Panc1 (cell line): ENCODE measurements around the gene SLC25A22. TPM values are rescaled to one million over a fixed set of nuclear protein-coding genes. Genes with fewer than 3 reads are reported as not detected.
A peak's percentile ranks its signal among the peaks of the same experiment; 100 is the strongest.

Experiments used
- ATAC-seq: fragments of 200-7000 bp; cut with Tn5 transposase; 2 replicates; pipeline ENCODE4 v1.9.1; 2020; ENCODE audit warnings: mild to moderate bottlenecking, moderate library complexity
- BruUV-seq: library from RNA; stranded (reverse); fragments of 400-500 nt; replicated peaks from 2 replicates; lab custom pipeline; 2021; lab: Mats Ljungman, UMichigan
- CTCF ChIA-PET: fragments of 300-600 bp; sonication (Branson Sonifier 250); formaldehyde crosslinking; loops from one replicate; lab custom pipeline; 2022; ENCODE audit warnings: antibody characterized with exemption; lab: Charles Lee
- POLR2A ChIA-PET: fragments of 300-600 bp; sonication (Branson Sonifier 250); formaldehyde crosslinking; loops from one replicate; lab custom pipeline; 2022; ENCODE audit warnings: antibody characterized with exemption; lab: Charles Lee
- DNase-seq: peaks from one replicate; pipeline ENCODE4 v3.0.0-alpha.2; 2010; ENCODE audit warnings: low read depth, low spot score
- H3K27ac ChIP-seq: 2 replicates; pipeline ENCODE4 v1.5.1; 2011; ENCODE audit warnings: mild to moderate bottlenecking, low read length, inconsistent platforms
- H3K27me3 ChIP-seq: fragments of 200-500 bp; sonication (Bioruptor generic); 2 replicates; pipeline ENCODE4 v1.6.0; 2014; ENCODE audit warnings: low read length, inconsistent platforms; ENCODE audit not compliant: control insufficient read depth, insufficient read depth
- H3K36me3 ChIP-seq: fragments of 200-500 bp; sonication (Bioruptor generic); 2 replicates; pipeline ENCODE4 v1.5.1; 2014; ENCODE audit warnings: inconsistent platforms, mild to moderate bottlenecking, low read length, moderate library complexity; ENCODE audit not compliant: control insufficient read depth, insufficient read depth
- H3K4me1 ChIP-seq: 2 replicates; pipeline ENCODE4 v1.5.1; 2011; ENCODE audit warnings: inconsistent platforms, mild to moderate bottlenecking, low read length, moderate library complexity; ENCODE audit not compliant: control insufficient read depth, insufficient read depth
- H3K4me3 ChIP-seq, 2 experiments: 2 replicates each; pipeline ENCODE4 v1.5.1; 2011 to 2012; ENCODE audit warnings: low read depth in 2 of 2, low read length in 2 of 2, mild to moderate bottlenecking in 2 of 2, inconsistent platforms in 1 of 2, moderate library complexity in 1 of 2
- H3K9me3 ChIP-seq: fragments of 200-500 bp; sonication (Bioruptor generic); 2 replicates; pipeline ENCODE4 v1.5.1; 2014; ENCODE audit warnings: low read depth, mild to moderate bottlenecking, inconsistent platforms, low read length, moderate library complexity; ENCODE audit not compliant: control insufficient read depth, insufficient read depth
- POLR2AphosphoS5 ChIP-seq: IDR thresholded peaks from 2 replicates; pipeline ENCODE4 v1.6.1; 2012; ENCODE audit warnings: mild to moderate bottlenecking, low read depth, low read length, moderate library complexity
- SIN3A ChIP-seq: IDR thresholded peaks from 2 replicates; pipeline ENCODE4 v1.6.1; 2012; ENCODE audit warnings: low read depth, mild to moderate bottlenecking, low read length, moderate library complexity, borderline replicate concordance; ENCODE audit not compliant: insufficient read depth
- TCF7L2 ChIP-seq: IDR thresholded peaks from 2 replicates; pipeline ENCODE4 v1.6.1; 2011; ENCODE audit warnings: mild to moderate bottlenecking, low read depth, low read length, inconsistent platforms
- in situ Hi-C: cut with HindIII; loops from 2 replicates; pipeline ENCODE4 v1.10.0; 2016; ENCODE audit warnings: low sequenced_read_pairs, low pct_unique_long_range_greater_than_20kb
- intact Hi-C: fragments of 100-400 bp; cut with micrococcal nuclease; formaldehyde crosslinking; loops from one replicate; pipeline ENCODE4 v1.10.0; 2022; ENCODE audit not compliant: unreplicated experiment
- total RNA-seq: library from RNA; stranded (reverse); gene quantifications from one replicate; pipeline ENCODE4 v1.2.1, GENCODE V29; 2021; ENCODE audit not compliant: unreplicated experiment
- TF ChIP-seq, protein P1 (sequence below): fragments of 450-650 bp; IDR thresholded peaks from 2 replicates; pipeline ENCODE4 v1.5.1; 2017; ENCODE audit warnings: mild to moderate bottlenecking
- TF ChIP-seq, protein P2 (sequence below), 2 experiments: IDR thresholded peaks; 2 replicates each; pipeline ENCODE4 v1.6.1; 2011 to 2012; ENCODE audit warnings: low read depth in 2 of 2, control low read depth in 1 of 2, low read length in 1 of 2, mild to moderate bottlenecking in 1 of 2, moderate library complexity in 1 of 2; ENCODE audit not compliant: insufficient read depth in 1 of 2

SLC25A22 gene
- total RNA-seq, 1 experiment from 2014 or later: 119 TPM

GRCh38 chr11:836274-836673, 38.2 kb upstream of the SLC25A22 start:
- DNase-seq: no peak
- ChIA-PET POLR2A (no interaction called here), CTCF (no interaction called here)
- BruUV-seq: no TSS peak
- peaks cover 70% of the 10 kb centered on the region for H3K4me1 ChIP-seq
- intact Hi-C loops: no loop called here
- ATAC-seq: no peak
- H3K4me3 ChIP-seq: no peak overlapping the region
- in situ Hi-C loops: no loop called here
- peaks cover 5% of the 10 kb centered on the region; the same call in 1 of the 2 replicates for H3K36me3 ChIP-seq
- no peaks in the 10 kb centered on the region for H3K9me3 ChIP-seq
- TF ChIP-seq TCF7L2: no peak
- TF ChIP-seq, protein P1, sequence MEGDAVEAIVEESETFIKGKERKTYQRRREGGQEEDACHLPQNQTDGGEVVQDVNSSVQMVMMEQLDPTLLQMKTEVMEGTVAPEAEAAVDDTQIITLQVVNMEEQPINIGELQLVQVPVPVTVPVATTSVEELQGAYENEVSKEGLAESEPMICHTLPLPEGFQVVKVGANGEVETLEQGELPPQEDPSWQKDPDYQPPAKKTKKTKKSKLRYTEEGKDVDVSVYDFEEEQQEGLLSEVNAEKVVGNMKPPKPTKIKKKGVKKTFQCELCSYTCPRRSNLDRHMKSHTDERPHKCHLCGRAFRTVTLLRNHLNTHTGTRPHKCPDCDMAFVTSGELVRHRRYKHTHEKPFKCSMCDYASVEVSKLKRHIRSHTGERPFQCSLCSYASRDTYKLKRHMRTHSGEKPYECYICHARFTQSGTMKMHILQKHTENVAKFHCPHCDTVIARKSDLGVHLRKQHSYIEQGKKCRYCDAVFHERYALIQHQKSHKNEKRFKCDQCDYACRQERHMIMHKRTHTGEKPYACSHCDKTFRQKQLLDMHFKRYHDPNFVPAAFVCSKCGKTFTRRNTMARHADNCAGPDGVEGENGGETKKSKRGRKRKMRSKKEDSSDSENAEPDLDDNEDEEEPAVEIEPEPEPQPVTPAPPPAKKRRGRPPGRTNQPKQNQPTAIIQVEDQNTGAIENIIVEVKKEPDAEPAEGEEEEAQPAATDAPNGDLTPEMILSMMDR: no peak
- peak overlapping the region; percentile 92 for H3K27ac ChIP-seq
- H3K27me3 ChIP-seq: no peaks in the 10 kb centered on the region

GRCh38 chr11:834371-835316, 36.6 kb upstream of the SLC25A22 start:
- no peaks in the 10 kb centered on the region for H3K27me3 ChIP-seq
- TSS peak; percentile 73 for BruUV-seq
- H3K36me3 ChIP-seq: peaks cover 5% of the 10 kb centered on the region; the same call in 1 of the 2 replicates
- H3K27ac ChIP-seq: peak overlapping the region; percentile 93
- peak; percentile 33 for ATAC-seq
- H3K4me1 ChIP-seq: peaks cover 58% of the 10 kb centered on the region
- CTCF ChIA-PET: interaction anchor here (0.6 to 1.0 kb wide), 2 partner anchors 9 to 186 kb away, joined by 3 to 5 read pairs; no protein-coding TSS in a partner anchor
- H3K9me3 ChIP-seq: no peaks in the 10 kb centered on the region
- no peak for DNase-seq
- POLR2A ChIA-PET: interaction anchor here (0.6 kb wide), 1 partner anchor 138 kb away, joined by 8 read pairs; no protein-coding TSS in a partner anchor
- TF ChIP-seq, protein P2, sequence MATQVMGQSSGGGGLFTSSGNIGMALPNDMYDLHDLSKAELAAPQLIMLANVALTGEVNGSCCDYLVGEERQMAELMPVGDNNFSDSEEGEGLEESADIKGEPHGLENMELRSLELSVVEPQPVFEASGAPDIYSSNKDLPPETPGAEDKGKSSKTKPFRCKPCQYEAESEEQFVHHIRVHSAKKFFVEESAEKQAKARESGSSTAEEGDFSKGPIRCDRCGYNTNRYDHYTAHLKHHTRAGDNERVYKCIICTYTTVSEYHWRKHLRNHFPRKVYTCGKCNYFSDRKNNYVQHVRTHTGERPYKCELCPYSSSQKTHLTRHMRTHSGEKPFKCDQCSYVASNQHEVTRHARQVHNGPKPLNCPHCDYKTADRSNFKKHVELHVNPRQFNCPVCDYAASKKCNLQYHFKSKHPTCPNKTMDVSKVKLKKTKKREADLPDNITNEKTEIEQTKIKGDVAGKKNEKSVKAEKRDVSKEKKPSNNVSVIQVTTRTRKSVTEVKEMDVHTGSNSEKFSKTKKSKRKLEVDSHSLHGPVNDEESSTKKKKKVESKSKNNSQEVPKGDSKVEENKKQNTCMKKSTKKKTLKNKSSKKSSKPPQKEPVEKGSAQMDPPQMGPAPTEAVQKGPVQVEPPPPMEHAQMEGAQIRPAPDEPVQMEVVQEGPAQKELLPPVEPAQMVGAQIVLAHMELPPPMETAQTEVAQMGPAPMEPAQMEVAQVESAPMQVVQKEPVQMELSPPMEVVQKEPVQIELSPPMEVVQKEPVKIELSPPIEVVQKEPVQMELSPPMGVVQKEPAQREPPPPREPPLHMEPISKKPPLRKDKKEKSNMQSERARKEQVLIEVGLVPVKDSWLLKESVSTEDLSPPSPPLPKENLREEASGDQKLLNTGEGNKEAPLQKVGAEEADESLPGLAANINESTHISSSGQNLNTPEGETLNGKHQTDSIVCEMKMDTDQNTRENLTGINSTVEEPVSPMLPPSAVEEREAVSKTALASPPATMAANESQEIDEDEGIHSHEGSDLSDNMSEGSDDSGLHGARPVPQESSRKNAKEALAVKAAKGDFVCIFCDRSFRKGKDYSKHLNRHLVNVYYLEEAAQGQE (IDR thresholded peaks at IDR 0.05; ENCODE audit: insufficient read depth in 1 of 2, low read depth in 2 of 2, low read length in 1 of 2): no peak
- TF ChIP-seq SIN3A (peak; percentile 94; the same call in 1 of the 2 replicates), POLR2AphosphoS5 (peak; percentile 72), TCF7L2 (0 out of 2 replicates have a peak, but pooled peaks have one; percentile 38)
- TF ChIP-seq, protein P1: no peak
- in situ Hi-C loops: no loop called here
- intact Hi-C loops: no loop called here
- H3K4me3 ChIP-seq: peak overlapping the region; percentile 78 to 89
